PFSK-1 (cell line): ENCODE data around the gene KIAA0232.

Experiments used
- POLR2AphosphoS5 ChIP-seq: IDR thresholded peaks from 2 replicates; pipeline ENCODE4 v1.6.1; 2012; ENCODE audit warnings: low read depth, mild to moderate bottlenecking, control low read depth, low read length, moderate library complexity
- SIN3A ChIP-seq: IDR thresholded peaks from 2 replicates; pipeline ENCODE4 v1.6.1; 2012; ENCODE audit warnings: mild to moderate bottlenecking, low read length, moderate library complexity, borderline replicate concordance; ENCODE audit not compliant: insufficient read depth
- TAF1 ChIP-seq: IDR thresholded peaks from 2 replicates; pipeline ENCODE4 v1.6.1; 2012; ENCODE audit warnings: low read length, control low read depth, borderline replicate concordance; ENCODE audit not compliant: insufficient read depth
- TF ChIP-seq, protein P1 (sequence below), 2 experiments: IDR thresholded peaks; 2 replicates each; pipeline versions ENCODE4 v1.6.1 to v1.8.0; 2011 to 2012; ENCODE audit warnings: low read depth in 2 of 2, low read length in 2 of 2, control low read depth in 1 of 2, inconsistent platforms in 1 of 2, mild to moderate bottlenecking in 1 of 2, moderate library complexity in 1 of 2; ENCODE audit not compliant: insufficient read depth in 1 of 2

DNA sequence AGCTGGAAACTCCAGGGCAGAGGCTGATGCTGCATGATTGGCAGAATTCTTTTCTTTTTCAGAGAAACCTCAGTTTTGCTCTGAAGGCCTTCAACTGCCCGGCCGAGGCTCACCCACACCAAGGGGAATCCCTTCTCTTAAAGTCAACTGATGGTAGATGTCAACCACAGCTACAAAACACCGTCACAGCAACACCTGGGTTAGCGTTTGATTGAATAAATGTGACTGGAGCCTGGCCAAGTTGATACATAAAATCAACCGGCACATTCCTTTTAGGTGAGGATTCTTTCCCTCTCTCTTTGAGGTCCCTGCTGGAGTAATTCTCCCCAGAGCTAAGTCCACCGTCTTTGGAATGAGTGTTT is 15.2 kb upstream of the KIAA0232 start:
- no peak for TF ChIP-seq TAF1
- TF ChIP-seq, protein P1, sequence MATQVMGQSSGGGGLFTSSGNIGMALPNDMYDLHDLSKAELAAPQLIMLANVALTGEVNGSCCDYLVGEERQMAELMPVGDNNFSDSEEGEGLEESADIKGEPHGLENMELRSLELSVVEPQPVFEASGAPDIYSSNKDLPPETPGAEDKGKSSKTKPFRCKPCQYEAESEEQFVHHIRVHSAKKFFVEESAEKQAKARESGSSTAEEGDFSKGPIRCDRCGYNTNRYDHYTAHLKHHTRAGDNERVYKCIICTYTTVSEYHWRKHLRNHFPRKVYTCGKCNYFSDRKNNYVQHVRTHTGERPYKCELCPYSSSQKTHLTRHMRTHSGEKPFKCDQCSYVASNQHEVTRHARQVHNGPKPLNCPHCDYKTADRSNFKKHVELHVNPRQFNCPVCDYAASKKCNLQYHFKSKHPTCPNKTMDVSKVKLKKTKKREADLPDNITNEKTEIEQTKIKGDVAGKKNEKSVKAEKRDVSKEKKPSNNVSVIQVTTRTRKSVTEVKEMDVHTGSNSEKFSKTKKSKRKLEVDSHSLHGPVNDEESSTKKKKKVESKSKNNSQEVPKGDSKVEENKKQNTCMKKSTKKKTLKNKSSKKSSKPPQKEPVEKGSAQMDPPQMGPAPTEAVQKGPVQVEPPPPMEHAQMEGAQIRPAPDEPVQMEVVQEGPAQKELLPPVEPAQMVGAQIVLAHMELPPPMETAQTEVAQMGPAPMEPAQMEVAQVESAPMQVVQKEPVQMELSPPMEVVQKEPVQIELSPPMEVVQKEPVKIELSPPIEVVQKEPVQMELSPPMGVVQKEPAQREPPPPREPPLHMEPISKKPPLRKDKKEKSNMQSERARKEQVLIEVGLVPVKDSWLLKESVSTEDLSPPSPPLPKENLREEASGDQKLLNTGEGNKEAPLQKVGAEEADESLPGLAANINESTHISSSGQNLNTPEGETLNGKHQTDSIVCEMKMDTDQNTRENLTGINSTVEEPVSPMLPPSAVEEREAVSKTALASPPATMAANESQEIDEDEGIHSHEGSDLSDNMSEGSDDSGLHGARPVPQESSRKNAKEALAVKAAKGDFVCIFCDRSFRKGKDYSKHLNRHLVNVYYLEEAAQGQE (IDR thresholded peaks at IDR 0.05; ENCODE audit: insufficient read depth in 1 of 2, low read depth in 2 of 2, low read length in 2 of 2): no peak
- TF ChIP-seq SIN3A: no peak
- TF ChIP-seq POLR2AphosphoS5: no peak
